PC-3 (cell line): Measurements from ENCODE around the gene GABARAPL2. TPM values are rescaled to one million over a fixed set of nuclear protein-coding genes. Genes with fewer than 3 reads are reported as not detected.

ENCODE experiments used
- ATAC-seq: fragments of 200-7000 bp; cut with Tn5 transposase; 2 replicates; pipeline ENCODE4 v1.9.1; 2020; ENCODE audit warnings: mild to moderate bottlenecking, moderate library complexity
- BruUV-seq: library from RNA; stranded (reverse); fragments of 400-500 nt; replicated peaks from 2 replicates; lab custom pipeline; 2021; lab: Mats Ljungman, UMichigan
- CTCF ChIA-PET: fragments of 300-600 bp; sonication (Branson Sonifier 250); formaldehyde crosslinking; loops from one replicate; lab custom pipeline; 2022; ENCODE audit warnings: antibody characterized with exemption; lab: Charles Lee
- POLR2A ChIA-PET: fragments of 300-600 bp; sonication (Branson Sonifier 250); formaldehyde crosslinking; loops from one replicate; lab custom pipeline; 2022; ENCODE audit warnings: antibody characterized with exemption; ENCODE audit not compliant: unreplicated experiment; lab: Charles Lee
- DNase-seq: peaks from one replicate; pipeline ENCODE4 v3.0.0-alpha.2; 2015
- H2AFZ ChIP-seq: fragments of 300-600 bp; sonication (generic); 2 replicates; pipeline ENCODE4 v1.6.0; 2016; ENCODE audit warnings: antibody characterized with exemption, low read length
- H3F3A ChIP-seq: fragments of 300-600 bp; sonication (generic); one replicate; pipeline ENCODE4 v1.6.0; 2017; ENCODE audit warnings: antibody characterized with exemption, low read length, control low read depth, mild to moderate bottlenecking; ENCODE audit not compliant: unreplicated experiment
- H3K27ac ChIP-seq: fragments of 300-600 bp; sonication (generic); 2 replicates; pipeline ENCODE4 v1.5.1; 2016; ENCODE audit warnings: mild to moderate bottlenecking, low read length
- H3K27me3 ChIP-seq: fragments of 300-600 bp; sonication (generic); 2 replicates; pipeline ENCODE4 v1.6.1; 2016; ENCODE audit warnings: low read length, mixed read lengths
- H3K36me3 ChIP-seq: fragments of 300-600 bp; sonication (generic); 2 replicates; pipeline ENCODE4 v1.6.1; 2016; ENCODE audit warnings: low read depth, mixed run types, low read length, mixed read lengths
- H3K4me1 ChIP-seq: fragments of 300-600 bp; sonication (generic); 2 replicates; pipeline ENCODE4 v1.5.1; 2016; ENCODE audit warnings: low read length; ENCODE audit not compliant: insufficient read depth
- H3K4me2 ChIP-seq: fragments of 300-600 bp; sonication (generic); 2 replicates; pipeline ENCODE4 v1.6.0; 2016; ENCODE audit warnings: low read length
- H3K4me3 ChIP-seq: fragments of 300-600 bp; sonication (generic); 2 replicates; pipeline ENCODE4 v1.5.1; 2016; ENCODE audit warnings: mild to moderate bottlenecking, low read length, mixed read lengths
- H3K79me2 ChIP-seq: fragments of 300-600 bp; sonication (generic); 2 replicates; pipeline ENCODE4 v1.6.1; 2017; ENCODE audit warnings: low read length, mixed read lengths
- H3K9ac ChIP-seq: fragments of 300-600 bp; sonication (generic); 2 replicates; pipeline ENCODE4 v1.6.0; 2016; ENCODE audit warnings: mild to moderate bottlenecking, low read length
- H3K9me2 ChIP-seq: fragments of 300-600 bp; sonication (generic); replicated peaks from 2 replicates; pipeline ENCODE4 v1.6.1; 2016; ENCODE audit warnings: mixed run types, low read length, mixed read lengths
- H3K9me3 ChIP-seq: fragments of 300-600 bp; sonication (generic); 2 replicates; pipeline ENCODE4 v1.6.1; 2016; ENCODE audit warnings: low read length, mixed read lengths
- H4K20me1 ChIP-seq: fragments of 300-600 bp; sonication (generic); 2 replicates; pipeline ENCODE4 v1.6.1; 2016; ENCODE audit warnings: low read length, mixed read lengths
- CTCF ChIP-seq: fragments of 300-600 bp; sonication (generic); conservative IDR thresholded peaks from 2 replicates; pipeline ENCODE4 v1.5.1; 2017; ENCODE audit warnings: antibody characterized with exemption, low read depth, mild to moderate bottlenecking, low read length
- EZH2 ChIP-seq: fragments of 300-600 bp; sonication (generic); IDR thresholded peaks from one replicate; pipeline ENCODE4 v1.6.1; 2017; ENCODE audit warnings: antibody characterized with exemption, mild to moderate bottlenecking, low read length; ENCODE audit not compliant: unreplicated experiment
- EZH2phosphoT487 ChIP-seq: fragments of 300-600 bp; sonication (generic); IDR thresholded peaks from 2 replicates; pipeline ENCODE4 v1.6.1; 2018; ENCODE audit warnings: mild to moderate bottlenecking, antibody characterized with exemption, low read length, borderline replicate concordance
- intact Hi-C: fragments of 100-400 bp; cut with micrococcal nuclease; formaldehyde crosslinking; loops from 2 replicates; pipeline ENCODE4 v1.9.0; 2023
- total RNA-seq: library from RNA; depleted of rRNA; stranded (reverse); fragments of >200 nt; gene quantifications from 2 replicates; pipeline ENCODE4 v1.2.3, GENCODE V29; 2014

Gene GABARAPL2
- total RNA-seq, 1 experiment from 2014 or later: 24.7 TPM

GRCh38 chr16:75606507-75606906 lies 40.3 kb downstream of the GABARAPL2 start:
- POLR2A ChIA-PET: no interaction called here
- BruUV-seq: no TSS peak
- TF ChIP-seq CTCF (no peak), EZH2phosphoT487 (no peak), EZH2 (no peak)
- Histone ChIP-seq H3K9ac (no peak overlapping the region), H3K4me2 (no peak overlapping the region), H3K9me2 (no peaks in the 10 kb centered on the region), H3K4me1 (no peaks in the 10 kb centered on the region), H4K20me1 (no peaks in the 10 kb centered on the region), H2AFZ (no peak overlapping the region), H3K79me2 (no peaks in the 10 kb centered on the region), H3F3A (no peaks in the 10 kb centered on the region), H3K9me3 (no peaks in the 10 kb centered on the region), H3K27ac (no peak overlapping the region), H3K36me3 (peaks cover 32% of the 10 kb centered on the region), H3K4me3 (no peak overlapping the region), H3K27me3 (no peaks in the 10 kb centered on the region)
- no peak for ATAC-seq
- intact Hi-C loops: no loop called here
- DNase-seq: no peak
- CTCF ChIA-PET: no interaction called here

DNA sequence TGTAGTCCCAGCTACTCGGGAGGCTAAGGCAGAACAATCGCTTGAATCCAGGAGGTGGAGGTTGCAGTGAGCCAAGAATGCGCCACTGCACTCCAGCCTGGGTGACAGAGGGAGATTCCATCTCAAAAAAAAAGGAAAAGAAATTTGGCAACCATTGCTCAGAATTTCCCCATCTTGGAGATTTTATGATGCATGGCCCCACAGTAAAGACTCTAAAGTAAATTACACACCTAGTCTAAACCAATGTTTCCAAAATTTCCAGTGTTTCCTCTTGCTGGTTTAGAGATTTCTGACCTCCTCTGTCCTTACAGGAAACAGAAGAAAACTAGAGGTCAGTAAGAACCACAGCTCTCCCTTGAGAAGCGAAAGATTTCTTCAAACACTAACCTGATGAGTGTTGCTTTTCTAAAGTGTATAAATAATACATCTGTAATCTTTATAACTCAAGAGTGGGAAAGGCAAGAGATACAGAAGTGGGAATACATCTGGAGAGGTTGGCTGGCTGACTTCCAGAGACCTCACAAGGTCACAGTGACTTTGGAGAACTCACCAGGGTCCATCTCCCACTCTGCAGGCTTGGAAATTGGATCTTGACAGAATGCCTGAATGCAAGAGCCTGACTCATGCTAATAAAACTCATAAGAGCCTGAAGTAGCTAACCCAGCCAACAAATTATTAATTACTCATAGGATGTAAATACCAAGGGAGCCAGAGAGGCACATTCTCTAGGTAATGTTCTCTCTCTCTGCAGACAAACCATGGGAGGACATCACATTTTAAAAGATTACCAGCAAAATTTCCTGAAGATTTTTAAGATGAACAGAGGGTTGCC lies 48.1 kb downstream of the GABARAPL2 start:
- Histone ChIP-seq H3K4me3 (no peak overlapping the region), H4K20me1 (no peaks in the 10 kb centered on the region), H3K4me2 (peak overlapping the region; percentile 49; the same call in 1 of the 2 replicates), H3K4me1 (peaks cover 31% of the 10 kb centered on the region), H3K9me2 (no peaks in the 10 kb centered on the region), H3K36me3 (peaks cover 3% of the 10 kb centered on the region; the same call in 1 of the 2 replicates), H3F3A (no peaks in the 10 kb centered on the region), H3K79me2 (no peaks in the 10 kb centered on the region), H3K27ac (peak overlapping the region; percentile 72), H3K27me3 (no peaks in the 10 kb centered on the region), H3K9me3 (no peaks in the 10 kb centered on the region), H2AFZ (no peak overlapping the region), H3K9ac (no peak overlapping the region)
- peak; percentile 84 for DNase-seq
- intact Hi-C loops: no loop called here
- peak; percentile 89 for ATAC-seq
- CTCF ChIA-PET: no interaction called here
- POLR2A ChIA-PET: interaction anchor here (0.6 kb wide), 1 partner anchor 97 kb away, joined by 6 read pairs; no protein-coding TSS in a partner anchor
- TF ChIP-seq CTCF (no peak), EZH2 (no peak), EZH2phosphoT487 (no peak)
- BruUV-seq: no TSS peak

GRCh38 chr16:75615619-75616018 lies 49.4 kb downstream of the GABARAPL2 start:
- Histone ChIP-seq H4K20me1 (no peaks in the 10 kb centered on the region), H3K27ac (peak overlapping the region; percentile 72), H3K4me2 (no peak overlapping the region), H3K9me2 (no peaks in the 10 kb centered on the region), H3K9me3 (no peaks in the 10 kb centered on the region), H3K79me2 (no peaks in the 10 kb centered on the region), H3K9ac (no peak overlapping the region), H2AFZ (no peak overlapping the region), H3K27me3 (no peaks in the 10 kb centered on the region), H3K36me3 (peaks cover 3% of the 10 kb centered on the region; the same call in 1 of the 2 replicates), H3K4me1 (peaks cover 31% of the 10 kb centered on the region), H3F3A (no peaks in the 10 kb centered on the region), H3K4me3 (no peak overlapping the region)
- DNase-seq: no peak
- no peak for TF ChIP-seq CTCF
- no peak for TF ChIP-seq EZH2
- TF ChIP-seq EZH2phosphoT487: no peak
- CTCF ChIA-PET: no interaction called here
- intact Hi-C loops: no loop called here
- POLR2A ChIA-PET: interaction anchor here (0.7 kb wide), 1 partner anchor 81 kb away, joined by 3 read pairs; no protein-coding TSS in a partner anchor
- BruUV-seq: no TSS peak
- ATAC-seq: no peak
